ENCODE data around the gene SSNA1. TPM values are rescaled to one million over a fixed set of nuclear protein-coding genes. Genes with fewer than 3 reads are reported as not detected.

The SSNA1 gene
- total RNA-seq, 5 donors from 2014 or later (not counting 1 experiment from before 2014, with no cell fraction given), result 37.0 to 71.6 (median 64.0) TPM

DNA sequence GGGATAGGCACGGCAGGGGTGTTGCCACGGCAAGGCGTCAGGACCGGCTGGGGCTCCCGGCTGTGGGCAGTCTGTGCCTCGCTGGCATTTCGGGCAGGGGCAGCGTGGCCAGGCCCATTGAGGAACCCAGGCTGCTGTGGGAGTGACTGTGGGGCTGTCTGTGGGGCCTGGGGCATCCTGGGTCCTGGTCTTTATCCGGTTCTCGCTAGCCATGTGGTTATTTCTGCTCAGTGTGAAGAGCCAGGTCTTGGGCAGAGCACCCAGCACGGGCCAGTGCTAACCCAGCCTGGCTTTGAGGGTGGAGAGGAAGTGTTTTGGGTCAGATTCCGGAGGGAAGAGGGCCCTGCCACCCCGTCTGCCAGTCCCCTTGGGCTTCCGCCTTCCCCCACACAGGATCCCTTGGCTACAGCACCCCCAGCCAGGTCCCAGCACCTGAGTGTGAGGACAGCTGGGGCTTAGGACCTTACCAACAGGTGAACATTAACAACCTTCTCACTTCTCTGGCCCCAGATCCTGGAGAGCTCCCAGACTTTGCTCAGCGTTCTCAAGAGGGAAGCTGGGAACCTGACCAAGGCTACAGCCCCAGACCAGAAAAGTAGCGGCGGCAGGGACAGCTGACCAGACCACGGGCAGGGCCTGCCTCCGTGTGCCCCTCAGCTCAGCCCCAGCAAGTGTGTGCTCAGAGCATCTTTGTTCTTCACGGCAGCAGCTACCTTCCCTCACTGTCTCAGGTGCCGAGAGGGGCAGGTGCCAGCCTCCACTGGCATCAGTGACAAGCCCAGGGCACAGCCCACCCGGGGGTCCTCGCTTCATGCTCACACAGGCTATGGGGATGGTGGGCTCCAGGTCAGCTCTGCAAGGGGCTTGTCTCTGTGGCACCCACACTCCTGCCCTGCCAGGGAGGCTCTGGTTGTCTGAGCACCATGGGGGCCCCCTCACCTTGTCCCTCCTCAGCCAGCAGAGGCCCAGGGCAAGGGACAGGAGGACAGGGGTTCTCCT lies 1.1 kb downstream of the SSNA1 start:
- DNase-seq (no peak), ATAC-seq (replicated peaks in 1 of 4) (no peak)
- ChIA-PET POLR2A (interaction anchor here in 1 of 2 donors (0.5 to 1.1 kb wide), 5 partner anchors 11 to 130 kb away, joined by 3 to 6 read pairs (median 4); partner anchors contain the start of genes TPRN and TUBB4B), CTCF (interaction anchor here in 1 of 2 donors (0.6 to 1.4 kb wide), 5 partner anchors 11 to 399 kb away, joined by 3 to 5 read pairs (median 3); partner anchors contain the start of genes TMEM141 and TPRN)
- peaks cover 17 to 41% (median 38%) of the 10 kb centered on the region in 3 donors for H3K4me1 Mint-ChIP-seq
- peaks cover 13 to 54% of the 10 kb centered on the region in 2 experiments for H3K4me1 ChIP-seq (ENCODE audit: control insufficient read depth in 1 of 2, extremely low read depth in 1 of 2, insufficient read depth in 2 of 2, low read length in 2 of 2)
- peak overlapping the region; percentile 91 to 99 for H3K4me3 ChIP-seq (ENCODE audit: control insufficient read depth in 1 of 2, extremely low read depth in 1 of 2, low read length in 1 of 2)
- H3K27me3 ChIP-seq (replicated peaks in 1 of 2; ENCODE audit: control insufficient read depth in 2 of 2, extremely low read depth in 1 of 2, insufficient read depth in 2 of 2, low read length in 1 of 2), result no peaks in the 10 kb centered on the region
- H3K9me3 Mint-ChIP-seq, result no peaks in the 10 kb centered on the region
- peak overlapping the region; percentile 86 to 90 (median 88) for H3K4me3 Mint-ChIP-seq
- peaks cover 5% of the 10 kb centered on the region for H3K36me3 Mint-ChIP-seq
- H3K36me3 ChIP-seq (ENCODE audit: control insufficient read depth in 2 of 2, extremely low read depth in 1 of 2, insufficient read depth in 1 of 2, low read length in 1 of 2), result peaks cover 5 to 33% of the 10 kb centered on the region in 2 donors
- H3K9me3 ChIP-seq, result no peaks in the 10 kb centered on the region
- H3K27ac ChIP-seq (ENCODE audit: low read length), result peak overlapping the region; percentile 77
- 47% methylated on average over 18 of the region's 23 CpGs for WGBS (ENCODE audit: insufficient coverage)
- no peaks in the 10 kb centered on the region for H3K27me3 Mint-ChIP-seq
- peak overlapping the region; percentile 90 to 91 for H3K27ac Mint-ChIP-seq

- Mint-ChIP-seq H3K36me3 (peaks cover 5% of the 10 kb centered on the region), H3K9me3 (no peaks in the 10 kb centered on the region), H3K27me3 (no peaks in the 10 kb centered on the region), H3K4me3 (peak overlapping the region; percentile 59 to 88 (median 86)), H3K27ac (peak overlapping the region; percentile 52 to 58), H3K4me1 (peaks cover 17 to 38% (median 35%) of the 10 kb centered on the region in 3 donors)
- Histone ChIP-seq H3K36me3 (ENCODE audit: control insufficient read depth in 2 of 2, extremely low read depth in 1 of 2, insufficient read depth in 1 of 2, low read length in 1 of 2) (peaks cover 5 to 26% of the 10 kb centered on the region in 2 donors), H3K27ac (ENCODE audit: low read length) (peak overlapping the region; percentile 77), H3K9me3 (no peaks in the 10 kb centered on the region), H3K27me3 (replicated peaks in 1 of 2; ENCODE audit: control insufficient read depth in 2 of 2, extremely low read depth in 1 of 2, insufficient read depth in 2 of 2, low read length in 1 of 2) (no peaks in the 10 kb centered on the region), H3K4me3 (ENCODE audit: control insufficient read depth in 1 of 2, extremely low read depth in 1 of 2, low read length in 1 of 2) (no peak overlapping the region), H3K4me1 (ENCODE audit: control insufficient read depth in 1 of 2, extremely low read depth in 1 of 2, insufficient read depth in 2 of 2, low read length in 2 of 2) (peaks cover 13 to 48% of the 10 kb centered on the region in 2 experiments)
- ATAC-seq (replicated peaks in 1 of 4) (no peak), DNase-seq (no peak)
- ChIA-PET POLR2A (interaction anchor here in 1 of 2 donors (0.9 kb wide), 1 partner anchor 10 kb away, joined by 3 read pairs; the partner anchor contains the start of gene TPRN), CTCF (no interaction called here)
- WGBS (ENCODE audit: insufficient coverage), result 98% methylated on average over 8 of the region's 9 CpGs
Observed at GRCh38 chr9:137190315-137190856, 1.9 kb downstream of the SSNA1 start.

- Histone ChIP-seq H3K27ac (ENCODE audit: low read length) (no peak overlapping the region), H3K4me1 (ENCODE audit: control insufficient read depth in 1 of 2, extremely low read depth in 1 of 2, insufficient read depth in 2 of 2, low read length in 2 of 2) (peaks cover 13 to 39% of the 10 kb centered on the region in 2 experiments), H3K36me3 (ENCODE audit: control insufficient read depth in 2 of 2, extremely low read depth in 1 of 2, insufficient read depth in 1 of 2, low read length in 1 of 2) (peaks cover 5 to 18% of the 10 kb centered on the region in 2 donors), H3K27me3 (replicated peaks in 1 of 2; ENCODE audit: control insufficient read depth in 2 of 2, extremely low read depth in 1 of 2, insufficient read depth in 2 of 2, low read length in 1 of 2) (no peaks in the 10 kb centered on the region), H3K9me3 (no peaks in the 10 kb centered on the region), H3K4me3 (ENCODE audit: control insufficient read depth in 1 of 2, extremely low read depth in 1 of 2, low read length in 1 of 2) (no peak overlapping the region)
- DNase-seq (no peak), ATAC-seq (replicated peaks in 1 of 4) (no peak)
- POLR2A ChIA-PET, result interaction anchor here in 1 of 2 donors (0.7 kb wide), 1 partner anchor 553 kb away, joined by 6 read pairs; no protein-coding TSS in a partner anchor
- CTCF ChIA-PET, result interaction anchor here (0.6 kb wide), 2 partner anchors 41 to 45 kb away, joined by 3 to 6 read pairs; no protein-coding TSS in a partner anchor
- peaks cover 17 to 35% (median 30%) of the 10 kb centered on the region in 3 donors for H3K4me1 Mint-ChIP-seq
- H3K4me3 Mint-ChIP-seq, result peak overlapping the region in 1 of 3 donors; percentile 59
- no peak overlapping the region for H3K27ac Mint-ChIP-seq
- H3K9me3 Mint-ChIP-seq, result no peaks in the 10 kb centered on the region
- H3K27me3 Mint-ChIP-seq, result no peaks in the 10 kb centered on the region
- 80% methylated on average over 3 of the region's 3 CpGs for WGBS (ENCODE audit: insufficient coverage)
- peaks cover 5% of the 10 kb centered on the region for H3K36me3 Mint-ChIP-seq
Observed at GRCh38 chr9:137191245-137191644, 2.8 kb downstream of the SSNA1 start.

DNA sequence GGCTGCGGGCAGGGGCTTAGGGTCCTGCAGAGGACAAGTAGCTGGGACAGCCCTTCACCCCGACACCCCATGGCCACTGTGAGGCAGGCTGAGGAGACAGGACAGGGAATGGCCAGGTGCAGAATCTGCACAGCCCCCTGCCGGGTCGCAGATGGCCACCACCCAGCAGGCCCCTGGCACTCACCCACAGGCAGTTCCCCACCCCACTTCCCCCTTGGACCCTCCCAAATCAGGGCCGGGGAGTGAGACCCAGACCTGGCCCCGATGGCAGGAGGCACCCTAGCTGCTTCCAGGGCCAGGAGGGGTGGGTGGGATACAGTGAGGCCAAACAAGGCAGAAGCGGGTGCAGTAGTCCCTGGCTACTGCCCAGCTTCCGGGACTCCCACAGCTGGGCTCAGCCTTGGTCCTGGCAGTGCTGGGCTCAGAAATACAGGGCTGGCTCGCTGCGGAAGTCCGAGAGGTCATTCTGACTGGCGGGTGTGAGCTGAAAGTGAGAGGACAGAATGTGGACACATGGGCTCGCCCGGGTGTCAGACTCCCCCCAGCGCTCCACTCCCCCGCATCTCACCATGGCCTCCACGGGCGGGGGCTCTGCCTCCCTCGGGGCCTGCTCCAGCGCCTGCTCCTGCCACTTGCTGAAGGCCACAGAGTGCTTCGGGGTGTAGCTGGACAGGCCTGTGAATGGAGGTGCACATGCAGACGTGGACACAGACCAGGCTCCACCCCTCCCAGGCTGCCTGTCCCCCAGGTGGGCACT lies 3.4 kb downstream of the SSNA1 start:
- CTCF ChIA-PET, result interaction anchor here (0.6 kb wide), 2 partner anchors 41 to 44 kb away, joined by 3 to 6 read pairs; no protein-coding TSS in a partner anchor
- no peak overlapping the region for H3K27ac Mint-ChIP-seq
- no peaks in the 10 kb centered on the region for H3K9me3 Mint-ChIP-seq
- Histone ChIP-seq H3K27ac (ENCODE audit: low read length) (no peak overlapping the region), H3K4me1 (ENCODE audit: control insufficient read depth in 1 of 2, extremely low read depth in 1 of 2, insufficient read depth in 2 of 2, low read length in 2 of 2) (peaks cover 10 to 33% of the 10 kb centered on the region in 2 experiments), H3K9me3 (no peaks in the 10 kb centered on the region), H3K27me3 (replicated peaks in 1 of 2; ENCODE audit: control insufficient read depth in 2 of 2, extremely low read depth in 1 of 2, insufficient read depth in 2 of 2, low read length in 1 of 2) (no peaks in the 10 kb centered on the region), H3K4me3 (ENCODE audit: control insufficient read depth in 1 of 2, extremely low read depth in 1 of 2, low read length in 1 of 2) (no peak overlapping the region), H3K36me3 (ENCODE audit: control insufficient read depth in 2 of 2, extremely low read depth in 1 of 2, insufficient read depth in 1 of 2, low read length in 1 of 2) (peaks cover 5 to 13% of the 10 kb centered on the region in 2 donors)
- DNase-seq (no peak), ATAC-seq (replicated peaks in 1 of 4) (no peak)
- WGBS (ENCODE audit: insufficient coverage), result 93% methylated on average over 18 of the region's 22 CpGs
- no peaks in the 10 kb centered on the region for H3K27me3 Mint-ChIP-seq
- H3K4me3 Mint-ChIP-seq, result no peak overlapping the region
- peaks cover 16 to 30% (median 23%) of the 10 kb centered on the region in 3 donors for H3K4me1 Mint-ChIP-seq
- peaks cover 5% of the 10 kb centered on the region for H3K36me3 Mint-ChIP-seq
- POLR2A ChIA-PET, result interaction anchor here in 1 of 2 donors (0.7 kb wide), 1 partner anchor 554 kb away, joined by 6 read pairs; no protein-coding TSS in a partner anchor

GRCh38 chr9:137192448-137192780 lies 3.9 kb downstream of the SSNA1 start:
- 90% methylated on average over 8 of the region's 10 CpGs for WGBS (ENCODE audit: insufficient coverage)
- Mint-ChIP-seq H3K9me3 (no peaks in the 10 kb centered on the region), H3K4me1 (peaks cover 10 to 26% (median 18%) of the 10 kb centered on the region in 3 donors), H3K4me3 (no peak overlapping the region), H3K27ac (no peak overlapping the region), H3K27me3 (no peaks in the 10 kb centered on the region), H3K36me3 (peaks cover 5% of the 10 kb centered on the region)
- Histone ChIP-seq H3K9me3 (no peaks in the 10 kb centered on the region), H3K36me3 (ENCODE audit: control insufficient read depth in 2 of 2, extremely low read depth in 1 of 2, insufficient read depth in 1 of 2, low read length in 1 of 2) (peaks cover 5 to 13% of the 10 kb centered on the region in 2 donors), H3K27me3 (replicated peaks in 1 of 2; ENCODE audit: control insufficient read depth in 2 of 2, extremely low read depth in 1 of 2, insufficient read depth in 2 of 2, low read length in 1 of 2) (no peaks in the 10 kb centered on the region), H3K4me1 (ENCODE audit: control insufficient read depth in 1 of 2, extremely low read depth in 1 of 2, insufficient read depth in 2 of 2, low read length in 2 of 2) (peaks cover 4 to 27% of the 10 kb centered on the region in 2 experiments), H3K4me3 (ENCODE audit: control insufficient read depth in 1 of 2, extremely low read depth in 1 of 2, low read length in 1 of 2) (no peak overlapping the region), H3K27ac (ENCODE audit: low read length) (no peak overlapping the region)
- ChIA-PET POLR2A (no interaction called here), CTCF (no interaction called here)
- DNase-seq, result no peak
- no peak for ATAC-seq (replicated peaks in 1 of 4)
